Karpas-422 (cell line): ENCODE data around the gene C2CD2. TPM values are rescaled to one million over a fixed set of nuclear protein-coding genes. Genes with fewer than 3 reads are reported as not detected.

ENCODE experiments used
- DNase-seq: peaks from one replicate; pipeline ENCODE4 v3.0.0-alpha.2; 2015
- H2AFZ ChIP-seq: fragments of 200-600 bp; sonication (generic); 2 replicates; pipeline ENCODE4 v1.6.1; 2014; ENCODE audit warnings: antibody characterized with exemption, low read length, mixed read lengths
- H3K27ac ChIP-seq: fragments of 200-600 bp; sonication (generic); 2 replicates; pipeline ENCODE4 v1.5.1; 2014; ENCODE audit warnings: mild to moderate bottlenecking, low read length, moderate library complexity
- H3K27me3 ChIP-seq: fragments of 200-600 bp; sonication (generic); 2 replicates; pipeline ENCODE4 v1.6.1; 2014; ENCODE audit warnings: low read length, mixed read lengths
- H3K36me3 ChIP-seq: fragments of 200-600 bp; sonication (generic); 2 replicates; pipeline ENCODE4 v1.6.1; 2014; ENCODE audit warnings: low read length, mixed read lengths; ENCODE audit not compliant: insufficient read depth
- H3K4me1 ChIP-seq: fragments of 200-600 bp; sonication (generic); 2 replicates; pipeline ENCODE4 v1.6.1; 2014; ENCODE audit warnings: mild to moderate bottlenecking, low read length, mixed read lengths
- H3K4me2 ChIP-seq: fragments of 200-600 bp; sonication (generic); 2 replicates; pipeline ENCODE4 v1.6.1; 2014; ENCODE audit warnings: low read length, low read depth, mild to moderate bottlenecking; ENCODE audit not compliant: poor library complexity, severe bottlenecking
- H3K4me3 ChIP-seq: fragments of 200-600 bp; sonication (generic); 2 replicates; pipeline ENCODE4 v1.5.1; 2014; ENCODE audit warnings: mild to moderate bottlenecking, antibody characterized with exemption, low read length, mixed read lengths
- H3K79me2 ChIP-seq: fragments of 200-600 bp; sonication (generic); 2 replicates; pipeline ENCODE4 v1.6.1; 2014; ENCODE audit warnings: mild to moderate bottlenecking, low read length, mixed read lengths
- H3K9ac ChIP-seq: fragments of 200-600 bp; sonication (generic); 2 replicates; pipeline ENCODE4 v1.6.0; 2014; ENCODE audit warnings: low read length
- H3K9me2 ChIP-seq: fragments of 200-600 bp; sonication (generic), shearing (Covaris generic); replicated peaks from 2 replicates; pipeline ENCODE4 v1.6.0; 2014; ENCODE audit warnings: mild to moderate bottlenecking, low read length, moderate library complexity; ENCODE audit not compliant: insufficient read depth
- H3K9me3 ChIP-seq: fragments of 300-700, 200-600 bp; sonication (generic); 2 replicates; pipeline ENCODE4 v1.6.1; 2014; ENCODE audit warnings: low read length, mixed read lengths
- H4K20me1 ChIP-seq: fragments of 200-600 bp; sonication (generic); 2 replicates; pipeline ENCODE4 v1.6.1; 2014; ENCODE audit warnings: mild to moderate bottlenecking, antibody characterized with exemption, low read length, low read depth; ENCODE audit not compliant: insufficient read depth
- total RNA-seq: library from RNA; depleted of rRNA; stranded (reverse); fragments of >200 nt; shearing (Covaris generic); gene quantifications from 2 replicates; pipeline ENCODE4 v1.2.3, GENCODE V29; 2014; ENCODE audit warnings: low replicate concordance

Gene C2CD2
- total RNA-seq, 1 experiment from 2014 or later, result not detected

DNA sequence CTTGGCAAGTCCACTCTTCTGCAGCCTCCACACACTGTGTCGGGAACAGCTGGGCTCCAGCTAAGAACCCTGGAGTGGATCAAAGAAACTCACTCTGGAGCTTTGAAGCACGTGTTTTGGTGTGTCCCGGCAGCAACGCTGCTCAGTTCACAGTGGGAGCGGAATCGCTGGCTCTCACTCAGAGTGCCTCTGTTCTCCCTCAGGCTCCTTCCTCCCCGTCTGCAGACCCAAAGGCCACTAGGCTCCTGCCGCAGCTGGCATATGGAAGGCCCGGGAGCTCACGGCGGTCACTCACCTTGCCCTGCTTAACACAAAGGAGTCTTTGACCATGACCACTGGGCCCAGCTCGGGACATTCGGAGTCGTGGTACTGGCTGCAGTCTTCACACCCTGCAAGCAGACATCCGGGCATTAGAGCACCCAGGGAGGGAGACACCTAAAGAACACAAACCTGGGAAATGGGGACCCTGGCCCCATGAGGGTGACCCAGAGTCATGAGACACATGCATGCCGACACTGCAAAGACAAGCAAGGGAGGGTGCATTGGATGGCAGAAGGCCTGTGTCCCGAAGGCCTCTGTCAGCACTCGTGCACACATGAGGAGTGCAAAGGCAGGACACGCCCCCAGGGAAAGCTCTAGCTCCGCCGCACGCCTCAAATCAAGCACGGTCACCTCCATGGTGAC lies 94.4 kb downstream of the C2CD2 start:
- H3K27me3 ChIP-seq, result no peaks in the 10 kb centered on the region
- no peak overlapping the region for H3K27ac ChIP-seq
- H3K9ac ChIP-seq, result no peak overlapping the region

DNA sequence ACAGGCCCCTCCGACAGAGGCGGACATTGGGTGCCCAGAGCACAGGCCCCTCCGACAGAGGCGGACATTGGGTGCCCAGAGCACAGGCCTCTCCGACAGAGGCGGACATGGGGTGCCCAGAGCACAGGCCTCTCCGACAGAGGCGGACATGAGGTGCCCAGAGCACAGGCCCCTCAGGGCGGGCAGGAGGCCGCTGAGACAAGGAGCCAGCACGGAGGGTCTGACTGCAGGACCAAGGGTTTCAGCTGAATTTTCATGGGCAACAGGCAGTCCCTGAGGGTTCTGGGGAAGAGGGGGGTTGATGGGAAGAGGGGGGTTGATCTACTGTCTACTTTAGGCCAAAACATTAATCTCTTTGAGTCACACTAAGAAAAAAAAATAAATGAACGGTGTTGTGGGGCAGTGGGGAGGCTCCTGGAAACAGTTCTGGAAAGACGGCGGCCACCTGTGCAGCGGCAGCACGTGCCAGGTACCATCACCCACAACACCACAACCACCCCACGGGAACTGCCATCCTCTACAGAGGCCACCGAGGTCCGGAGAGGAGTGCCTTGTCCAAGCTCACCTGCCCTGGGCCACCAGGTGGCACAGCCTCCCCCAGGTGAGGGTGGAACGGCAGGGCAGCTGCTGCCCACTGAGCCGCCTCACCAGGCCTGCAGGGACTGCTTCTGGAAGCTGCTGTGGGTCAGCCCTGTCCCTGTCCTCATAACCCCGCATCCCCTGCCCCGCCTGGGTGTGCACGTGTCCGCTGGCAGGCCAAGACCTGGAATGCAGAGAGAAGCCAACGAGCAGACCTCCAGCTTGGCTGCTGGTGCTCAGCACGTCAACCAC lies 95.1 kb downstream of the C2CD2 start:
- DNase-seq, result no peak
- Histone ChIP-seq H3K27me3 (no peaks in the 10 kb centered on the region), H3K27ac (no peak overlapping the region), H3K79me2 (no peaks in the 10 kb centered on the region), H2AFZ (no peak overlapping the region), H3K4me3 (no peak overlapping the region), H4K20me1 (peaks cover 31% of the 10 kb centered on the region; the same call in 1 of the 2 replicates), H3K4me1 (peaks cover 24% of the 10 kb centered on the region), H3K4me2 (no peak overlapping the region), H3K9me2 (no peaks in the 10 kb centered on the region), H3K9ac (no peak overlapping the region), H3K36me3 (no peaks in the 10 kb centered on the region), H3K9me3 (no peaks in the 10 kb centered on the region)

More for the DNA sequence above, 94.4 kb downstream of the C2CD2 start:
- H3K4me3 ChIP-seq, result no peak overlapping the region
- peaks cover 33% of the 10 kb centered on the region; the same call in 1 of the 2 replicates for H4K20me1 ChIP-seq
- no peak overlapping the region for H2AFZ ChIP-seq
- no peak overlapping the region for H3K4me2 ChIP-seq
- no peaks in the 10 kb centered on the region for H3K9me2 ChIP-seq
- H3K36me3 ChIP-seq, result no peaks in the 10 kb centered on the region
- no peak for DNase-seq
- no peaks in the 10 kb centered on the region for H3K9me3 ChIP-seq
- no peaks in the 10 kb centered on the region for H3K79me2 ChIP-seq
- peaks cover 31% of the 10 kb centered on the region for H3K4me1 ChIP-seq

DNA sequence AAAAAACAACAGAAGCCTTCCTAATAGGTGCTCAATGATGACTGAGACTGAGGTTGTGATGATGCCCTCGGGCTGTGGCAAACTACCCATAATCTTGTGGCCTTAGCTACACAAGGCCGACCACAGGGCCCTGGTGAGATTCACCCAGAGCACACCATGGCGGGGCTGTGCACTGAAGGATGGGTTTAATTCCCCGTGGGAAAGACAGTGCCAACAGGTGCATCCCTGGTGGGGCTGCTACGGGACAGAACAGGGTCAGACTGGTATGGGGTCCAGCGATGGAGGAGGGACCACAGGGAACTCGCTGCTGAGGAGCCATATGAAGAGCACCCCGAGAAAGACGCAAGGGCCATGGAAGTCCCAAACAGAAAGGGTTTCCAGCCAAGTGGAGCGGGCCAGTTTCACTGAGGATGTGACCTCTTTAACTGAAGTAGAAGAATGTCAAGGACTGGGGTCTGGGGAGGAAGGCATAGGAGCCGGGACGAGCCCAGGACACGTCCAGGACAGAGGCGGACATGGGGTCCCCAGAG lies 96.0 kb downstream of the C2CD2 start:
- no peaks in the 10 kb centered on the region for H3K9me2 ChIP-seq
- no peak overlapping the region for H3K4me2 ChIP-seq
- peaks cover 17% of the 10 kb centered on the region for H3K4me1 ChIP-seq
- no peaks in the 10 kb centered on the region for H3K79me2 ChIP-seq
- H3K9me3 ChIP-seq, result no peaks in the 10 kb centered on the region
- no peak for DNase-seq
- H3K27ac ChIP-seq, result no peak overlapping the region
- H3K27me3 ChIP-seq, result no peaks in the 10 kb centered on the region
- peaks cover 23% of the 10 kb centered on the region; the same call in 1 of the 2 replicates for H4K20me1 ChIP-seq
- no peak overlapping the region for H3K4me3 ChIP-seq
- H2AFZ ChIP-seq, result no peak overlapping the region
- no peaks in the 10 kb centered on the region for H3K36me3 ChIP-seq
- no peak overlapping the region for H3K9ac ChIP-seq

DNA sequence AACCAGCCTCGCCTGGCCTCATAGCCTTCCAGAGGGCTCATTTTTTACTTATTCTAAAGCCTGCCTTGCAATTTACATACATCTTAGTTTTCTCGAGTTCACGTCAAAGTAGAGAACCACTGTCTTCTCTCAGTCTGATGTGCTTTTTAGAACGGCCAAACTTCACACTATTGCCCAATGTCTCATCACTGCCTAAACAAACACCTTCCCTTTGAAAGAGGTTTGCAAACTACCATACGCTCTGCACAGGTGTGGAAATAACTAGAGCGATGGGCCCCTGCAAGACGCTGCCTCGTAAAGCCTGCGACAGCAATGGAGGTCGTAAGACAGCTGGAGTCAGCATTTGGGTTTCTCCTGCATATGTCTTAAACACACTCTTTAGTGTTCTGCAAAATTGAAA lies 97.2 kb downstream of the C2CD2 start:
- no peak overlapping the region for H3K27ac ChIP-seq
- H3K9me3 ChIP-seq, result no peaks in the 10 kb centered on the region
- H2AFZ ChIP-seq, result no peak overlapping the region
- no peak for DNase-seq
- no peaks in the 10 kb centered on the region for H3K79me2 ChIP-seq
- no peaks in the 10 kb centered on the region for H3K36me3 ChIP-seq
- H3K9ac ChIP-seq, result no peak overlapping the region
- H3K4me3 ChIP-seq, result no peak overlapping the region
- H3K27me3 ChIP-seq, result no peaks in the 10 kb centered on the region
- no peak overlapping the region for H3K4me2 ChIP-seq
- peaks cover 11% of the 10 kb centered on the region; the same call in 1 of the 2 replicates for H4K20me1 ChIP-seq
- peaks cover 14% of the 10 kb centered on the region for H3K4me1 ChIP-seq
- H3K9me2 ChIP-seq, result no peaks in the 10 kb centered on the region

DNA sequence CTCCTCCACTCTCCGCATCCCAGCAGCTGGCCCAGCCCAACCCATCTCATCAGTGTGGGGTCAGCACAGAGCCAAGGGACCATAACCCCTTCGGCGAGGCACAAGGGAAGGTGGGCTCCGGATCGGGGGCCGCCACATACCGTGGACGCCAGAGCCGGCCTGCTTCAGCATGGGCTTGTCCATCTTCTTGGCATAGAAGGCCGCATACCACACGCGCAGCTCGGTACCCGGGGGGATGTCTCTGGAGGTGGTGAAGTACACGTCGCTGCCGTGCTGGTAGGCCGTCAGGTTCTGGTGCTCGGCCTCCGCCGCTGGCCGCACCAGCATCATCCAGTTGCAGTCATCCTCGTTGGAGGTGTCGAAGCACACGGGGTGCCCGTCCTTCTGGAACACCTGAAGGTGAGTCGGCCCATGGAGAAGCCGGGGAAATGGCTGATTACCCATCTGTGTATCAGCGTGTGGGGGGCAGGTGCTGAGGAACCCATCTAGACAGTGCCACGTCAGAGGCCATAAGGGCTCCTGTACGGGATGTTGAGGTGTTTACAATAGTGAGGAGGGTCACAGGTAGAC lies 99.3 kb downstream of the C2CD2 start:
- H3K9me2 ChIP-seq, result no peaks in the 10 kb centered on the region
- H2AFZ ChIP-seq, result no peak overlapping the region
- no peaks in the 10 kb centered on the region for H3K27me3 ChIP-seq
- no peak overlapping the region for H3K9ac ChIP-seq
- no peaks in the 10 kb centered on the region for H3K36me3 ChIP-seq
- H3K9me3 ChIP-seq, result no peaks in the 10 kb centered on the region
- H4K20me1 ChIP-seq, result no peaks in the 10 kb centered on the region
- no peak overlapping the region for H3K27ac ChIP-seq
- no peaks in the 10 kb centered on the region for H3K79me2 ChIP-seq
- DNase-seq, result no peak
- peaks cover 6% of the 10 kb centered on the region for H3K4me1 ChIP-seq
- no peak overlapping the region for H3K4me3 ChIP-seq
- H3K4me2 ChIP-seq, result no peak overlapping the region

DNA sequence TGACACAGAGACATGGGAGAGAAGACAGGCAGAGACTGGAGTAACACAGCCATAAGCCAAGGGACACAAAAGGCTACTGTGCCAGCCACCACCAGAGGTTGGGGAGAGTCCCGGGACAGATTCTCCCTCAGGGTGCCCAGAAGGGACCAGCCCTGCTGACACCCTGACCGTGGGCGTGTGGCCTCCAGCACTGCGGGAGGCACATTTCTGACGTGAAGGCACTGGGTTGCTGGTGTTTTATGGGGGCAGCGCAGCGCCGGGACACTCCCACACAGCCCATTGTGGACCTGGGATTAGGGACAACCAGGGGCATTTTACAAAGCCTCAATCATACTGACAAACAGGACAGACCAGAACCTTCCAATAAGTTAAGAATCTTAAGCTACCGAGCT lies 100.9 kb downstream of the C2CD2 start:
- Histone ChIP-seq H3K4me2 (no peak overlapping the region), H3K9ac (no peak overlapping the region), H3K9me2 (no peaks in the 10 kb centered on the region), H2AFZ (no peak overlapping the region), H4K20me1 (no peaks in the 10 kb centered on the region), H3K27me3 (no peaks in the 10 kb centered on the region), H3K9me3 (no peaks in the 10 kb centered on the region), H3K79me2 (no peaks in the 10 kb centered on the region), H3K4me1 (peaks cover 4% of the 10 kb centered on the region), H3K27ac (no peak overlapping the region), H3K4me3 (no peak overlapping the region), H3K36me3 (no peaks in the 10 kb centered on the region)
- no peak for DNase-seq

DNA sequence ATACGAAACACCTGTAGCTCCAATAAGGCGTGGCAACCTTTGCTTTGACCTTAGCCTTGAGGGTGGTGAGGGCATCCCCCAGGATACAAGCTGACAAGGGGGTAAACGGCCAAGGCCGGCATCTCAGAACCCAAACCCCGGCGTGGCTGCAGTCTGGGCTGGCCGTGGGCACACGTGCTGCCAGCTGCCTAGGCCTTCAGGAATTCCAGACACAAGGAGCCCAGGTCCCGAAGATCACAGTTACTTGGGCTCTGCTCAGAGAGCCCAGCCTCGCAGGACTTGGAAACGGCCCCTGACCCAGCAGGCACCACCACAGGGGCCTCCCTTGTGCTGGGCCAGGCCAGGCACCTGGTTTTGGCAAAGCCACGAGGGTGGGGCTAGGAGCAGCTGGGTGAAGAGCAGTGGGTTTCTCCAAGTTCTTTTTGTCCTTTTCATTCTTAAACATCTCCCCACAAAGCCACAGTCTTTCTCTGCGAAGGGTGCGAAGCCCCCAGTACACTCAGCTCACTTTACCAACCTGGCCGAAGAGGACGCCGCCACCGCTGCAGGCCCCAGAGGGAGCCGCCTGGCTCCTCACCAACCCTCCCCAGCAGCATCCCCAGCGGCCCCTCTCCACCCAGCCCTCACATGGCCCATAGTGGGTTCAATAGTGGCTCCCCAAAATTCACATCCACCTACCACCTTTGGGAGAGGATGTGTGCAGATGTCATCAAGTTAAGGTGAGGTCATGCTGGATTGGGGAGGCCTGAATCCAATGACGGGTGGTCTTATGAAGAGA lies 101.5 kb downstream of the C2CD2 start:
- Histone ChIP-seq H3K4me2 (no peak overlapping the region), H3K79me2 (no peaks in the 10 kb centered on the region), H3K9ac (no peak overlapping the region), H3K36me3 (no peaks in the 10 kb centered on the region), H2AFZ (no peak overlapping the region), H3K27ac (no peak overlapping the region), H4K20me1 (no peaks in the 10 kb centered on the region), H3K4me1 (no peaks in the 10 kb centered on the region), H3K4me3 (no peak overlapping the region), H3K27me3 (no peaks in the 10 kb centered on the region), H3K9me3 (no peaks in the 10 kb centered on the region), H3K9me2 (no peaks in the 10 kb centered on the region)
- DNase-seq, result no peak
